ENCODE results near the gene CENPU. TPM values are rescaled to one million over a fixed set of nuclear protein-coding genes. Genes with fewer than 3 reads are reported as not detected.
A peak's percentile ranks its signal among the peaks of the same experiment; 100 is the strongest.
"Not testable (repeated sequence)": the region's sequence is repeated elsewhere in the genome, so short reads cannot be mapped to it uniquely, and the experiment has no call there.

Gene CENPU
- total and polyA plus RNA-seq, 9 donors = 19.0 to 32.3 (median 21.7) TPM

GRCh38 chr4:184741651-184742050 lies 7.8 kb upstream of the CENPU start:
- H3K27ac ChIP-seq (ENCODE audit: low read length); DNase-seq: not testable (repeated sequence)

GRCh38 chr4:184740980-184741391 lies 7.1 kb upstream of the CENPU start:
- H3K4me3 ChIP-seq (ENCODE audit: low read length) = no peak overlapping the region
- DNase-seq = no peak
- H3K9me3 ChIP-seq (replicated peaks; ENCODE audit: control insufficient read depth, low read depth, low read length) = no peaks in the 10 kb centered on the region
- H3K36me3 ChIP-seq (ENCODE audit: control insufficient read depth, insufficient read depth, low read length) = no peaks in the 10 kb centered on the region
- no peaks in the 10 kb centered on the region for H3K4me1 ChIP-seq (ENCODE audit: control insufficient read depth, insufficient read depth, low read length)
- 98% methylated on average over 19 of the region's 20 CpGs for WGBS (ENCODE audit: insufficient coverage)
- no peak overlapping the region for H3K27ac ChIP-seq (ENCODE audit: low read length)
- no peaks in the 10 kb centered on the region for H3K27me3 ChIP-seq (ENCODE audit: control insufficient read depth, insufficient read depth, low read length)

More at GRCh38 chr4:184741651-184742050, 7.8 kb upstream of the CENPU start:
- H3K36me3 ChIP-seq (ENCODE audit: control insufficient read depth, insufficient read depth, low read length); H3K4me3 ChIP-seq (ENCODE audit: low read length); H3K9me3 ChIP-seq (replicated peaks; ENCODE audit: control insufficient read depth, low read depth, low read length); H3K27me3 ChIP-seq (ENCODE audit: control insufficient read depth, insufficient read depth, low read length); H3K4me1 ChIP-seq (ENCODE audit: control insufficient read depth, insufficient read depth, low read length): not testable (repeated sequence)
- WGBS (ENCODE audit: insufficient coverage) = no CpG with 5 or more reads among the region's 1 CpG

- not testable (repeated sequence) for H3K36me3 ChIP-seq (ENCODE audit: control insufficient read depth, insufficient read depth, low read length); H3K9me3 ChIP-seq (replicated peaks; ENCODE audit: control insufficient read depth, low read depth, low read length); H3K27me3 ChIP-seq (ENCODE audit: control insufficient read depth, insufficient read depth, low read length); H3K4me1 ChIP-seq (ENCODE audit: control insufficient read depth, insufficient read depth, low read length); H3K4me3 ChIP-seq (ENCODE audit: low read length); H3K27ac ChIP-seq (ENCODE audit: low read length); DNase-seq
- WGBS (ENCODE audit: insufficient coverage) = no CpG with 5 or more reads among the region's 1 CpG
Measured at GRCh38 chr4:184739575-184739974, 5.7 kb upstream of the CENPU start.

- peaks cover 19% of the 10 kb centered on the region for H3K4me1 ChIP-seq (ENCODE audit: control insufficient read depth, insufficient read depth, low read length)
- WGBS (ENCODE audit: insufficient coverage) = no CpG with 5 or more reads among the region's 6 CpGs
- no peaks in the 10 kb centered on the region for H3K9me3 ChIP-seq (replicated peaks; ENCODE audit: control insufficient read depth, low read depth, low read length)
- peak overlapping the region; percentile 56 for H3K27ac ChIP-seq (ENCODE audit: low read length)
- DNase-seq = no peak
- H3K4me3 ChIP-seq (ENCODE audit: low read length) = peak overlapping the region; percentile 78
- H3K27me3 ChIP-seq (ENCODE audit: control insufficient read depth, insufficient read depth, low read length) = no peaks in the 10 kb centered on the region
- H3K36me3 ChIP-seq (ENCODE audit: control insufficient read depth, insufficient read depth, low read length) = no peaks in the 10 kb centered on the region
Measured at GRCh38 chr4:184734758-184735157, 862 bp upstream of the CENPU start.

GRCh38 chr4:184732126-184732525 lies 1.8 kb downstream of the CENPU start:
- H3K4me3 ChIP-seq (ENCODE audit: low read length) = no peak overlapping the region
- WGBS (ENCODE audit: insufficient coverage) = 80% methylated on average over 1 of the region's 4 CpGs
- DNase-seq = no peak

GRCh38 chr4:184731056-184731455 lies 2.8 kb downstream of the CENPU start:
- H3K4me1 ChIP-seq (ENCODE audit: control insufficient read depth, insufficient read depth, low read length) = peaks cover 19% of the 10 kb centered on the region
- WGBS (ENCODE audit: insufficient coverage) = 0% methylated on average over 1 of the region's 6 CpGs

More at GRCh38 chr4:184732126-184732525, 1.8 kb downstream of the CENPU start:
- H3K36me3 ChIP-seq (ENCODE audit: control insufficient read depth, insufficient read depth, low read length) = peaks cover 4% of the 10 kb centered on the region
- no peak overlapping the region for H3K27ac ChIP-seq (ENCODE audit: low read length)
- H3K27me3 ChIP-seq (ENCODE audit: control insufficient read depth, insufficient read depth, low read length) = no peaks in the 10 kb centered on the region
- peaks cover 19% of the 10 kb centered on the region for H3K4me1 ChIP-seq (ENCODE audit: control insufficient read depth, insufficient read depth, low read length)
- no peaks in the 10 kb centered on the region for H3K9me3 ChIP-seq (replicated peaks; ENCODE audit: control insufficient read depth, low read depth, low read length)

GRCh38 chr4:184729946-184730345 lies 4.0 kb downstream of the CENPU start:
- Histone ChIP-seq H3K27ac (ENCODE audit: low read length) (peak overlapping the region; percentile 66), H3K4me1 (ENCODE audit: control insufficient read depth, insufficient read depth, low read length) (peaks cover 19% of the 10 kb centered on the region), H3K27me3 (ENCODE audit: control insufficient read depth, insufficient read depth, low read length) (no peaks in the 10 kb centered on the region), H3K4me3 (ENCODE audit: low read length) (no peak overlapping the region), H3K9me3 (replicated peaks; ENCODE audit: control insufficient read depth, low read depth, low read length) (no peaks in the 10 kb centered on the region), H3K36me3 (ENCODE audit: control insufficient read depth, insufficient read depth, low read length) (peaks cover 8% of the 10 kb centered on the region)
- peak; percentile 40 for DNase-seq
- WGBS (ENCODE audit: insufficient coverage) = 82% methylated on average over 4 of the region's 5 CpGs

More at GRCh38 chr4:184731056-184731455, 2.8 kb downstream of the CENPU start:
- Histone ChIP-seq H3K36me3 (ENCODE audit: control insufficient read depth, insufficient read depth, low read length) (peaks cover 4% of the 10 kb centered on the region), H3K9me3 (replicated peaks; ENCODE audit: control insufficient read depth, low read depth, low read length) (no peaks in the 10 kb centered on the region), H3K4me3 (ENCODE audit: low read length) (no peak overlapping the region), H3K27ac (ENCODE audit: low read length) (no peak overlapping the region), H3K27me3 (ENCODE audit: control insufficient read depth, insufficient read depth, low read length) (no peaks in the 10 kb centered on the region)
- no peak for DNase-seq

GRCh38 chr4:184728858-184729257 lies 5.0 kb downstream of the CENPU start:
- DNase-seq = no peak
- H3K27me3 ChIP-seq (ENCODE audit: control insufficient read depth, insufficient read depth, low read length) = no peaks in the 10 kb centered on the region
- H3K9me3 ChIP-seq (replicated peaks; ENCODE audit: control insufficient read depth, low read depth, low read length) = no peaks in the 10 kb centered on the region
- H3K27ac ChIP-seq (ENCODE audit: low read length) = no peak overlapping the region
- WGBS (ENCODE audit: insufficient coverage) = no CpG with 5 or more reads among the region's 2 CpGs
- H3K36me3 ChIP-seq (ENCODE audit: control insufficient read depth, insufficient read depth, low read length) = peaks cover 9% of the 10 kb centered on the region
- no peak overlapping the region for H3K4me3 ChIP-seq (ENCODE audit: low read length)
- H3K4me1 ChIP-seq (ENCODE audit: control insufficient read depth, insufficient read depth, low read length) = peaks cover 19% of the 10 kb centered on the region

- no peaks in the 10 kb centered on the region for H3K9me3 ChIP-seq (replicated peaks; ENCODE audit: control insufficient read depth, low read depth, low read length)
- 40% methylated on average over 1 of the region's 3 CpGs for WGBS (ENCODE audit: insufficient coverage)
- peaks cover 11% of the 10 kb centered on the region for H3K36me3 ChIP-seq (ENCODE audit: control insufficient read depth, insufficient read depth, low read length)
- no peaks in the 10 kb centered on the region for H3K27me3 ChIP-seq (ENCODE audit: control insufficient read depth, insufficient read depth, low read length)
- no peak overlapping the region for H3K27ac ChIP-seq (ENCODE audit: low read length)
- H3K4me1 ChIP-seq (ENCODE audit: control insufficient read depth, insufficient read depth, low read length) = peaks cover 10% of the 10 kb centered on the region
- DNase-seq = no peak
- H3K4me3 ChIP-seq (ENCODE audit: low read length) = no peak overlapping the region
Measured at GRCh38 chr4:184727430-184727829, 6.5 kb downstream of the CENPU start.

GRCh38 chr4:184722798-184723197 lies 11.1 kb downstream of the CENPU start:
- Histone ChIP-seq H3K4me1 (ENCODE audit: control insufficient read depth, insufficient read depth, low read length) (no peaks in the 10 kb centered on the region), H3K9me3 (replicated peaks; ENCODE audit: control insufficient read depth, low read depth, low read length) (no peaks in the 10 kb centered on the region), H3K36me3 (ENCODE audit: control insufficient read depth, insufficient read depth, low read length) (peaks cover 17% of the 10 kb centered on the region), H3K4me3 (ENCODE audit: low read length) (no peak overlapping the region), H3K27ac (ENCODE audit: low read length) (no peak overlapping the region), H3K27me3 (ENCODE audit: control insufficient read depth, insufficient read depth, low read length) (no peaks in the 10 kb centered on the region)
- no peak for DNase-seq
- WGBS (ENCODE audit: insufficient coverage) = 67% methylated on average over 1 of the region's 1 CpG

GRCh38 chr4:184721254-184721653 lies 12.6 kb downstream of the CENPU start:
- no peaks in the 10 kb centered on the region for H3K27me3 ChIP-seq (ENCODE audit: control insufficient read depth, insufficient read depth, low read length)
- DNase-seq = no peak
- no peaks in the 10 kb centered on the region for H3K9me3 ChIP-seq (replicated peaks; ENCODE audit: control insufficient read depth, low read depth, low read length)
- no peak overlapping the region for H3K4me3 ChIP-seq (ENCODE audit: low read length)
- no peak overlapping the region for H3K27ac ChIP-seq (ENCODE audit: low read length)
- H3K4me1 ChIP-seq (ENCODE audit: control insufficient read depth, insufficient read depth, low read length) = no peaks in the 10 kb centered on the region
- H3K36me3 ChIP-seq (ENCODE audit: control insufficient read depth, insufficient read depth, low read length) = peaks cover 21% of the 10 kb centered on the region
